ENCODE data around the gene PARP9. TPM values are rescaled to one million over a fixed set of nuclear protein-coding genes. Genes with fewer than 3 reads are reported as not detected.
"Not testable (repeated sequence)": the region's sequence is repeated elsewhere in the genome, so short reads cannot be mapped to it uniquely, and the experiment has no call there.

The PARP9 gene
- total RNA-seq, 2 donors from 2014 or later = 20.2 to 28.0 TPM

DNA sequence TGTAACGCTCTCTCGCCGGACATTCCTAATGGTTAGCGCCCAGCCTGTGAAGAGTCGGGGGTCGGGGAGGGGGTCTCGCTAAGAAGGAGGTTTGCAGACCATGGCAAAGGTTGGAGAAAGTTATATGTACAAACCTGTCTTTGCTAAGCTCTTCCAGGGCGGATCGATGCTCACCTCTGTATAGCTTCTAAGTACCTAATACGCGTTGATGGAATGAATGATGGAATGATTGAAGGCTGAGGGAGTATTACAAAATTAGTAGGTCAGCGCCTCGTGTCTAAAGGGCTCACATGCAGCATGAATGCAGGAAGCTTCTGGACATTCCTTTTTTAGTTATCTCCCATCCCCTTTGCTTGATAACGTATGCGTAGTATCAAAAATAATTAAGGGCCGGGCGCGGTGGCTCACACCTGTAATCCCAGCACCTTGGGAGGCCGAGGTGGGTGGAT lies 49.1 kb downstream of the PARP9 start:
- Histone ChIP-seq H3K9me3 (no peaks in the 10 kb centered on the region), H3K36me3 (no peaks in the 10 kb centered on the region), H3K27ac (peak overlapping the region; percentile 97), H3K27me3 (no peaks in the 10 kb centered on the region), H3K4me1 (no peaks in the 10 kb centered on the region), H3K9ac (ENCODE audit: low read depth in 2 of 2, low read length in 2 of 2) (peak overlapping the region in 1 of 2 donors; percentile 73), H3K4me3 (peak overlapping the region; percentile 90)
- TF ChIP-seq CTCF (IDR thresholded peaks at IDR 0.05) = no peak
- intact Hi-C loops (cut with DNase I) = no loop called here
- no peak for DNase-seq

DNA sequence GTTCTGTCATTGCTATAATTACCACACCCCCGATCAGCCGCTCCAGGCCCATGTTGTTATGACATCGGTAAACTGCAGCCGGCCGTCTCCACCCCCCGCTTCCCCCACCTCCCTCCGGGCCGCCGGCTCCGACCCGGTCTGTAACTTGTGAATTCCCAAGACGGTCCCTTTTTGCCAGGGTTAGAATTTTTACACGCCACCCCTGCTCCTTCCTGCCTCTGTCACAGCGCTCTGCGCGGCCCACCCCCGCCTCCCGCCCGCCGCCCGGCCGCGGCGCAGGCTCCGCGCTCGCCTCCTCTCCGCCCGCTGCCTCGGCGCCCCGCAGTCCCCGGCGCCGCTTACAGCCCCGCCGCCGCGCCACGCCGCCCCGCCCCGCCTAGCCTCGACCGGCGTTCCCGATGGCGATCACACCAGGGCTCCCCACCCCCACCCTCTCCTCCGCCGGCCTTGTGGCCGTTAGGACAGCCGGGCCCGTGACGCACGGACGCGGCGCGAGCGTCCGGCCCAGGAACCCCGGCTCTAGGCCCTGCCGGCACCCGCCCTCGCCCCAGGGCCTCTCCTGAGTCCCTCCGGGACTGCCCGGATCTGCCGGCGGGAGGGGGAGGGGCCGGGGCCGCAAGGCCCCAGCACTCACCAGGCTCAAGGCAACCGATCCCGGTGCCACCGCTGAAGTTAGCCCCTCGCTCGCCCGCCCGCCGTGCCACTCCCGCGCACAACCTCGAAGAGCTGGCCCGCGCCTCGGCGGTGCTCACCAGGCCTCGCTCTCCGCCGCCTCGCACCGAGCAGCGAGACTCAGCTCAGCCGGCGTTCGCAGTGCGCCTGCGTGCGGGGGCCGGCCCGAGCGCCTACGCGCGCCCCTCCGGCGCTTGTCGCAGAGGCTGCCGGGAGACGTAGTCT lies 49.7 kb downstream of the PARP9 start, which contains the start of gene KPNA1:
KPNA1 (minus strand) TSS at position 817 of the 897 bp plus-strand sequence. CDS start 18,374 bp downstream, outside the sequence.
- peak; percentile 86 for DNase-seq
- Histone ChIP-seq H3K4me1 (no peaks in the 10 kb centered on the region), H3K27me3 (no peaks in the 10 kb centered on the region), H3K4me3 (peak within 1 kb of the TSS; percentile 90), H3K27ac (peak within 1 kb of the TSS; percentile 97), H3K9me3 (no peaks in the 10 kb centered on the region), H3K9ac (ENCODE audit: low read depth in 2 of 2, low read length in 2 of 2) (peak within 1 kb of the TSS; percentile 73 to 95), H3K36me3 (no peaks in the 10 kb centered on the region)
- no peak for TF ChIP-seq CTCF (IDR thresholded peaks at IDR 0.05)
- intact Hi-C loops (cut with DNase I) = no loop called here

DNA sequence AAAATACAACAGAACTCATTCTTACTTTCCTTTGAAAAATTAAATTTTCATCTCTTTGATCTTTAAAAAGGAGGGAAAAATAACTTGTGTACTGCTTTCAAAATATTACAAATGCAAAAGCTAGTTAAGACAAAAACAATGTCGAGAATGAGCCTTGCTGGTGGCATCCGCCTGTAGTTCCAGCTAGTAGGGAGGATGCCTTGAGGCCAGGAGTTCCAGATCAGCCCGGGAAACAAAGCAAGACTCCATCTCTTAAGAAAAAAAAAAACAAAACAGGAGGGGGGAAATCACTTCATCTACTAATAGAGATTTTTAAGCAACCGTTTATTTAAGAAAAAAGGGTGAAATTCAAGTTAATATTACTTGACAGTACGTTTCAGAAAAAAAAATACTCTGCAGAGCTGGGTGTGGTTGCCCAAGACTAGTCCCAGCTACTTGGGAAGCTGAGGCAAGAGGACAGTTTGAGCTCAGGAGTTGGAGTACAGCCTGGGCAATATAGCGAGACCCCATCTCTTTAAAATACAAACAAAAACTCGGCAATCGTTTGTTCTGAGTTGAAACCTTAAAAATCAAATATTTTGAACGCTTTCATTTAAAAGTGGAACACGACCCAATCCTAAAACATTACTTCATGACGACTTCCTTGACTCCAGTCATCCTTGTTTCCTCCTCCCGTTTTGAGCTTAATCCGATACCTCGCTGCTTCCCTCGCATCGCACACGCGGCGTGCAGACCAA lies 50.5 kb downstream of the PARP9 start:
- no peaks in the 10 kb centered on the region for H3K9me3 ChIP-seq
- peak overlapping the region; percentile 90 for H3K4me3 ChIP-seq
- no peak for DNase-seq
- TF ChIP-seq CTCF (IDR thresholded peaks at IDR 0.05) = no peak
- intact Hi-C loops (cut with DNase I) = no loop called here
- H3K27me3 ChIP-seq = no peaks in the 10 kb centered on the region
- H3K27ac ChIP-seq = peak overlapping the region; percentile 97
- H3K4me1 ChIP-seq = no peaks in the 10 kb centered on the region
- H3K36me3 ChIP-seq = no peaks in the 10 kb centered on the region
- peak overlapping the region in 1 of 2 donors; percentile 71 for H3K9ac ChIP-seq (ENCODE audit: low read depth in 2 of 2, low read length in 2 of 2)

GRCh38 chr3:122512284-122512683 lies 51.8 kb downstream of the PARP9 start:
- Histone ChIP-seq H3K4me3 (no peak overlapping the region), H3K4me1 (no peaks in the 10 kb centered on the region), H3K27ac (no peak overlapping the region), H3K27me3 (no peaks in the 10 kb centered on the region), H3K9ac (ENCODE audit: low read depth in 2 of 2, low read length in 2 of 2) (no peak overlapping the region), H3K36me3 (no peaks in the 10 kb centered on the region), H3K9me3 (no peaks in the 10 kb centered on the region)
- intact Hi-C loops (cut with DNase I) = no loop called here
- no peak for TF ChIP-seq CTCF (IDR thresholded peaks at IDR 0.05)
- DNase-seq = no peak

DNA sequence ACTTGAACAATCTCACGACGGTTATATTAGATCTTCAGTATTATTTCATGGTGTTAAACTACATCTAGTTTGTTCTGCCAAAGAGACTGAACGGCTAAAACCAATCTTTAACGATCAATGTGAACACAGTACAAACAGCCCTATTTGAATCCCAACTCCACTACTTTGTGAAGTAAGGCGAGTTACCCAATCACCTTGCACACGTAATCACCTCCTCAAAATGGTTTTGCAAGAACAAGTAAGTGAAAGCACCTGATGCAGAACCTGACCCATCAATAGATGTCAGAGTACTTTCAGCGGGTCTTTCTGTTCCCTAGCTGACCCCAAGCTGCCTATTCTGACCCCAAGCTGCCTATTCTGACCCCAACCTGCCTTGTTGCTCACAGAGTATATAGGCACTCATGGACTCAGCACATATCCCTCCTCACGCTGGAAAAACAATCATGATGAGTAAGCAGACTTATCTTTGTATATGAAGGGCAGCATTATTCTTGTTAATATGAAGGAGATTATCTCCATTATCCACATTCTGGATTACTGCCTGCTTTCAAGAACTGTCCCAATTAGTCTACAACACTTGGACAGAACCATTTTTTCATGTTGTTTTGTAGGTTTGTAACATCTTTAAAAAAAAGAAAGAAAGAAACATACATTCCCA lies 53.1 kb downstream of the PARP9 start:
- H3K27me3 ChIP-seq = no peaks in the 10 kb centered on the region
- H3K9ac ChIP-seq (ENCODE audit: low read depth in 2 of 2, low read length in 2 of 2) = no peak overlapping the region
- H3K9me3 ChIP-seq = no peaks in the 10 kb centered on the region
- H3K36me3 ChIP-seq = no peaks in the 10 kb centered on the region
- no peak for TF ChIP-seq CTCF (IDR thresholded peaks at IDR 0.05)
- intact Hi-C loops (cut with DNase I) = no loop called here
- H3K4me1 ChIP-seq = no peaks in the 10 kb centered on the region
- H3K27ac ChIP-seq = no peak overlapping the region
- no peak for DNase-seq
- H3K4me3 ChIP-seq = no peak overlapping the region

DNA sequence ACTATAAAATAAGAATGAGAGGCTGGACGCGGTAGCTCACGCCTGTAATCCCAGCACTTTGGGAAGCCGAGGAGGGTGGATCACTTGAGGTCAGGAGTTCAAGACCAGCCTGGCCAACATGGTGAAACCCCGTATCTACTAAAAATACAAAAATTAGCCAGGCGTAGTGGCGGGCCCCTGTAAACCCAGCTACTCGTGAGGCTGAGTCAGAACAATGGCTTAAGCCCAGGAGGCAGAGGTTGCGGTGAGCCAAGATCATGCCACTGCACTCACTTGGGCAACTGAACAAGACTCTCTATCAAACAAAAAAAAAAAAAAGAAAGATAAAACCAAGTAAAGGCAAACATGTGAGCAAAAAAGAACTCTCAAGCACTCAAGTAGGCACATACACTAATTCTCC lies 55.2 kb downstream of the PARP9 start:
- H3K36me3 ChIP-seq; H3K4me1 ChIP-seq; H3K27ac ChIP-seq; H3K27me3 ChIP-seq; DNase-seq; intact Hi-C loops (cut with DNase I); H3K4me3 ChIP-seq; H3K9ac ChIP-seq (ENCODE audit: low read depth in 2 of 2, low read length in 2 of 2); H3K9me3 ChIP-seq: not testable (repeated sequence)

Data from colonic mucosa (tissue), 4 donors.